Neural cell (in vitro differentiated cells): ENCODE data around the gene KRTAP10-10. TPM values are rescaled to one million over a fixed set of nuclear protein-coding genes. Genes with fewer than 3 reads are reported as not detected.

Experiments
- H2AFZ ChIP-seq: fragments of 200-600, 300-800 bp; sonication (generic), shearing (Covaris generic); 2 replicates; pipeline ENCODE4 v1.6.0; 2014; ENCODE audit warnings: low read depth, mild to moderate bottlenecking, antibody characterized with exemption, low read length, moderate library complexity
- H3F3A ChIP-seq: fragments of 200-600 bp; shearing (Covaris generic); 2 replicates; pipeline ENCODE4 v1.6.1; 2016; ENCODE audit warnings: mild to moderate bottlenecking, moderate library complexity, mixed read lengths, antibody characterized with exemption, low read length; ENCODE audit not compliant: insufficient read depth, poor library complexity, severe bottlenecking
- H3K27ac ChIP-seq: fragments of 200-600, 300-800 bp; sonication (generic), shearing (Covaris generic); 2 replicates; pipeline ENCODE4 v1.5.1; 2014; ENCODE audit warnings: mild to moderate bottlenecking, low read length, moderate library complexity
- H3K27me3 ChIP-seq: fragments of 300-800, 200-600 bp; sonication (generic), shearing (Covaris generic); 2 replicates; pipeline ENCODE4 v1.6.0; 2014; ENCODE audit warnings: mild to moderate bottlenecking, low read depth, low read length, moderate library complexity; ENCODE audit not compliant: insufficient read depth
- H3K36me3 ChIP-seq: fragments of 300-800, 200-600 bp; sonication (generic), shearing (Covaris generic); 2 replicates; pipeline ENCODE4 v1.5.1; 2014; ENCODE audit warnings: mild to moderate bottlenecking, antibody characterized with exemption, low read length, moderate library complexity; ENCODE audit not compliant: insufficient read depth
- H3K4me2 ChIP-seq: fragments of 300-800, 200-600 bp; sonication (generic), shearing (Covaris generic); 2 replicates; pipeline ENCODE4 v1.6.0; 2014; ENCODE audit warnings: mild to moderate bottlenecking, low read length
- H3K4me3 ChIP-seq: fragments of 300-800, 200-600 bp; sonication (generic), shearing (Covaris generic); 2 replicates; pipeline ENCODE4 v1.5.1; 2014; ENCODE audit warnings: mild to moderate bottlenecking, low read length, moderate library complexity
- H3K79me2 ChIP-seq: fragments of 200-600 bp; shearing (Covaris generic); replicated peaks from 2 replicates; pipeline ENCODE4 v1.6.0; 2014; ENCODE audit warnings: mild to moderate bottlenecking, low read length, moderate library complexity; ENCODE audit not compliant: insufficient read depth
- H3K9ac ChIP-seq: fragments of 300-800, 200-600 bp; sonication (generic), shearing (Covaris generic); 2 replicates; pipeline ENCODE4 v1.6.1; 2016; ENCODE audit warnings: mild to moderate bottlenecking, low read length, mixed read lengths
- H3K9me2 ChIP-seq: fragments of 200-600 bp; shearing (Covaris generic); 2 replicates; pipeline ENCODE4 v1.6.1; 2016; ENCODE audit warnings: mild to moderate bottlenecking, low read length, mixed read lengths; ENCODE audit not compliant: insufficient read depth
- H3K9me3 ChIP-seq: fragments of 200-600, 300-800 bp; sonication (generic), shearing (Covaris generic); 2 replicates; pipeline ENCODE4 v1.6.1; 2016; ENCODE audit warnings: mild to moderate bottlenecking, mixed run types, low read length, moderate library complexity, mixed read lengths
- H4K20me1 ChIP-seq: fragments of 200-600 bp; shearing (Covaris generic); 2 replicates; pipeline ENCODE4 v1.6.1; 2016; ENCODE audit warnings: mild to moderate bottlenecking, mixed run types; ENCODE audit not compliant: insufficient read depth
- CTCF ChIP-seq: fragments of 450-650 bp; IDR thresholded peaks from 2 replicates; pipeline ENCODE4 v1.5.1; 2014; ENCODE audit warnings: antibody characterized with exemption, mild to moderate bottlenecking, moderate library complexity; ENCODE audit not compliant: poor library complexity, severe bottlenecking
- EP300 ChIP-seq: fragments of 450-650 bp; conservative IDR thresholded peaks from 2 replicates; pipeline ENCODE4 v1.6.1; 2014; ENCODE audit warnings: antibody characterized with exemption, mild to moderate bottlenecking, moderate library complexity; ENCODE audit not compliant: poor library complexity, severe bottlenecking
- EZH2 ChIP-seq: fragments of 200-600, 300-800 bp; shearing (Covaris generic), sonication (generic); IDR thresholded peaks from 2 replicates; pipeline ENCODE4 v1.6.1; 2014; ENCODE audit warnings: antibody characterized with exemption, low read length, borderline replicate concordance, mild to moderate bottlenecking; ENCODE audit not compliant: insufficient read depth, poor library complexity, severe bottlenecking
- MXI1 ChIP-seq: fragments of 450-650 bp; conservative IDR thresholded peaks from 2 replicates; pipeline ENCODE4 v1.6.1; 2014; ENCODE audit warnings: antibody characterized with exemption, mild to moderate bottlenecking; ENCODE audit not compliant: poor library complexity, severe bottlenecking
- POLR2AphosphoS5 ChIP-seq: IDR thresholded peaks from 2 replicates; pipeline ENCODE4 v1.6.1; 2012
- RAD21 ChIP-seq: fragments of 450-650 bp; conservative IDR thresholded peaks from 2 replicates; pipeline ENCODE4 v1.6.1; 2014; ENCODE audit warnings: antibody characterized with exemption, mild to moderate bottlenecking, moderate library complexity
- REST ChIP-seq: IDR thresholded peaks from 2 replicates; pipeline ENCODE4 v1.6.1; 2012; ENCODE audit warnings: borderline replicate concordance
- SMC3 ChIP-seq: fragments of 450-650 bp; conservative IDR thresholded peaks from 2 replicates; pipeline ENCODE4 v1.6.1; 2014; ENCODE audit warnings: antibody characterized with exemption, mild to moderate bottlenecking, moderate library complexity; ENCODE audit not compliant: poor library complexity
- TAF1 ChIP-seq: IDR thresholded peaks from 2 replicates; pipeline ENCODE4 v1.6.1; 2012; ENCODE audit warnings: low read depth
- polyA plus RNA-seq: library from polyadenylated mRNA; depleted of rRNA; stranded (reverse); fragments of >200 nt; gene quantifications from 2 replicates; pipeline ENCODE4 v1.2.3, GENCODE V29; 2014

Gene KRTAP10-10
- polyA plus RNA-seq, 1 donor from 2014 or later, result not detected

GRCh38 chr21:44650973-44651675 is 14.0 kb downstream of the KRTAP10-10 start:
- Histone ChIP-seq H3K4me3 (no peak overlapping the region), H3K36me3 (no peaks in the 10 kb centered on the region), H4K20me1 (no peaks in the 10 kb centered on the region), H3K9ac (no peak overlapping the region), H3K27me3 (no peaks in the 10 kb centered on the region), H2AFZ (no peak overlapping the region), H3K4me2 (no peak overlapping the region), H3K27ac (no peak overlapping the region), H3K9me2 (no peaks in the 10 kb centered on the region), H3K79me2 (no peaks in the 10 kb centered on the region), H3K9me3 (no peaks in the 10 kb centered on the region), H3F3A (no peaks in the 10 kb centered on the region)
- TF ChIP-seq CTCF (no peak), RAD21 (no peak), MXI1 (no peak), REST (no peak)

GRCh38 chr21:44653123-44653522 is 16.0 kb downstream of the KRTAP10-10 start:
- Histone ChIP-seq H3K9me3 (no peaks in the 10 kb centered on the region), H3K4me2 (no peak overlapping the region), H4K20me1 (no peaks in the 10 kb centered on the region), H2AFZ (no peak overlapping the region), H3K36me3 (no peaks in the 10 kb centered on the region), H3K79me2 (no peaks in the 10 kb centered on the region), H3K27ac (no peak overlapping the region), H3K9ac (no peak overlapping the region), H3K27me3 (no peaks in the 10 kb centered on the region), H3K9me2 (no peaks in the 10 kb centered on the region), H3F3A (no peaks in the 10 kb centered on the region), H3K4me3 (no peak overlapping the region)
- TF ChIP-seq TAF1 (no peak), MXI1 (no peak), EZH2 (no peak), EP300 (no peak), CTCF (no peak), RAD21 (no peak), POLR2AphosphoS5 (no peak), REST (no peak), SMC3 (no peak)
